Right lobe of liver (tissue), 6 donors: ENCODE measurements around the gene KRTAP6-3. TPM values are rescaled to one million over a fixed set of nuclear protein-coding genes. Genes with fewer than 3 reads are reported as not detected.

Experiments used
- ATAC-seq, 4 donors: fragments of 200-7000 bp; cut with Tn5 transposase; one replicate each; pipeline ENCODE4 v1.9.1; 2020; ENCODE audit warnings: mild to moderate bottlenecking in 4 of 4, moderate library complexity in 4 of 4
- DNase-seq, 3 donors: peaks; one replicate each; pipeline ENCODE4 v3.0.0-alpha.2; 2020
- H3K27ac ChIP-seq, 3 donors: fragments of 200-600 bp; one replicate each; pipeline ENCODE4 v1.8.0; 2022
- H3K27me3 ChIP-seq, 2 donors: fragments of 200-600 bp; one replicate each; pipeline ENCODE4 v1.8.0; 2022
- H3K36me3 ChIP-seq, 4 donors: fragments of 200-600 bp; sonication (generic) in 1 of 4; one replicate each; pipeline versions ENCODE4 v1.5.1 to v1.8.0; 2017 to 2022; ENCODE audit warnings: control low read depth in 1 of 4
- H3K4me1 ChIP-seq, 4 donors: fragments of 200-600 bp; sonication (generic) in 1 of 4; one replicate each; pipeline versions ENCODE4 v1.5.1 to v1.8.0; 2017 to 2022; ENCODE audit warnings: control low read depth in 1 of 4
- H3K4me3 ChIP-seq, 3 donors: fragments of 200-600 bp; one replicate each; pipeline ENCODE4 v1.8.0; 2022
- H3K9me3 ChIP-seq, 4 donors: fragments of 200-600 bp; sonication (generic) in 1 of 4; one replicate each; pipeline versions ENCODE4 v1.5.1 to v1.8.0; 2017 to 2022; ENCODE audit warnings: control low read depth in 1 of 4
- CTCF ChIP-seq, 4 donors: fragments of 200-600 bp in 3 of 4; fragments of 450-650 bp in 1 of 4; IDR thresholded peaks; one replicate each; pipeline versions ENCODE4 v1.5.1 to v1.8.0; 2016 to 2022; ENCODE audit warnings: antibody characterized with exemption in 4 of 4, mild to moderate bottlenecking in 2 of 4
- POLR2A ChIP-seq: fragments of 450-650 bp; IDR thresholded peaks from one replicate; pipeline ENCODE4 v1.6.1; 2017; ENCODE audit warnings: antibody characterized with exemption, mild to moderate bottlenecking
- WGBS: methylation state at CpG from one replicate; pipeline ENCODE4 v1.1.6; 2018; ENCODE audit warnings: low coverage, low lambda C conversion rate; ENCODE audit not compliant: insufficient coverage; ENCODE audit errors: missing lambda C conversion rate; 5-methylcytosine and 5-hydroxymethylcytosine counted together
- intact Hi-C, 2 donors: fragments of 100-400 bp; cut with DNase I; formaldehyde crosslinking; loops; one replicate each; pipeline versions ENCODE4 v1.11.2 to v1.14.1; 2022
- total RNA-seq, 6 experiments: library from RNA; depleted of rRNA in 2 of 6; stranded (reverse); fragments of >200 nt in 2 of 6; fragmentation: NEBNext Ultra II Directional in 3 of 6; extraction: Animal tissue kit (Norgen Biotek cat#: 25700) in 3 of 6; gene quantifications; one replicate each; pipeline versions ENCODE4 v1.1.0 to v1.2.4, GENCODE V29; 2016 to 2023
- donor health status: DM: no; HTN: yes; CAD: no.
- donor health status: DM: no; HTN: no; CAD: no.
- donor health status: DM: no; HTN: no; CAD: no.
- donor health status: DM: no; HTN: yes; CAD: no.
- donor health status: DM: no; HTN: yes; CAD: no.

Gene KRTAP6-3
- total RNA-seq, 6 experiments from 2014 or later = not detected

- TF ChIP-seq CTCF (IDR thresholded peaks at IDR 0.05) (no peak), POLR2A (no peak)
- Histone ChIP-seq H3K4me3 (no peak overlapping the region), H3K9me3 (no peaks in the 10 kb centered on the region), H3K27ac (no peak overlapping the region), H3K27me3 (no peaks in the 10 kb centered on the region), H3K36me3 (no peaks in the 10 kb centered on the region), H3K4me1 (no peaks in the 10 kb centered on the region)
- no peak for ATAC-seq
- intact Hi-C loops = no loop called here
- 33% methylated on average over 1 of the region's 1 CpG for WGBS
- no peak for DNase-seq
These were observed 12.9 kb upstream of the KRTAP6-3 start for GRCh38 chr21:30579346-30579745.

GRCh38 chr21:30580132-30580531 lies 12.1 kb upstream of the KRTAP6-3 start:
- DNase-seq (no peak), ATAC-seq (no peak)
- intact Hi-C loops = no loop called here
- Histone ChIP-seq H3K4me1 (no peaks in the 10 kb centered on the region), H3K36me3 (no peaks in the 10 kb centered on the region), H3K9me3 (no peaks in the 10 kb centered on the region), H3K27ac (no peak overlapping the region), H3K4me3 (no peak overlapping the region), H3K27me3 (no peaks in the 10 kb centered on the region)
- WGBS = 41% methylated on average over 3 of the region's 3 CpGs
- no peak for TF ChIP-seq POLR2A
- TF ChIP-seq CTCF (IDR thresholded peaks at IDR 0.05) = no peak

DNA sequence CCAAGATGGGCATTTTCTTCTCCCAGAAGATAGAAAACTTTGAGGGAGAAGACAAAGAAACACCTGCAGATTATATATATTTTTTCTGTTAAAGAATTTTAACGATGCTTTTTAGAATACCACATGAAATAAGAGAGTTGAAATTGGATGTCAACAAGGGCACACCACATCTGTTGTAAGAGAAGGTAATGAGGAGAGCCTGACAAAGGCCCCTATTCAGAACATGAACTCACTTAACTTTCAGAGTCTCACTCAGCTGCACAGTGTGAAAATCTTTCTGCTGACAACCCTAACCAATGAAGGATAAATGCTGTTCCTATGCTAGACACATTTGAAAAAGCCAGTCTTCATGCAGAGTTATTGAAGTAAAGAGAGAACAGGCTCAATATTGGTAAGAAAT lies 9.4 kb upstream of the KRTAP6-3 start:
- DNase-seq = no peak
- no peak overlapping the region for H3K4me3 ChIP-seq
- WGBS = 50% methylated on average over 1 of the region's 1 CpG
- H3K4me1 ChIP-seq = no peaks in the 10 kb centered on the region
- no peak for TF ChIP-seq CTCF (IDR thresholded peaks at IDR 0.05)
- TF ChIP-seq POLR2A = no peak
- no peaks in the 10 kb centered on the region for H3K9me3 ChIP-seq
- no peak overlapping the region for H3K27ac ChIP-seq
- no peaks in the 10 kb centered on the region for H3K27me3 ChIP-seq
- no peak for ATAC-seq
- intact Hi-C loops = no loop called here
- no peaks in the 10 kb centered on the region for H3K36me3 ChIP-seq

GRCh38 chr21:30590297-30590696 lies 1.9 kb upstream of the KRTAP6-3 start, which contains the start of gene KRTAP22-2:
TSS of gene KRTAP22-2 (minus strand) at chr21:30590397.
- ATAC-seq = no peak
- no peaks in the 10 kb centered on the region for H3K27me3 ChIP-seq
- no peak within 1 kb of the TSS for H3K4me3 ChIP-seq
- no peaks in the 10 kb centered on the region for H3K4me1 ChIP-seq
- DNase-seq = no peak
- no peaks in the 10 kb centered on the region for H3K36me3 ChIP-seq
- TF ChIP-seq CTCF (IDR thresholded peaks at IDR 0.05) (no peak), POLR2A (no peak)
- no peaks in the 10 kb centered on the region for H3K9me3 ChIP-seq
- intact Hi-C loops = no loop called here
- no peak within 1 kb of the TSS for H3K27ac ChIP-seq

DNA sequence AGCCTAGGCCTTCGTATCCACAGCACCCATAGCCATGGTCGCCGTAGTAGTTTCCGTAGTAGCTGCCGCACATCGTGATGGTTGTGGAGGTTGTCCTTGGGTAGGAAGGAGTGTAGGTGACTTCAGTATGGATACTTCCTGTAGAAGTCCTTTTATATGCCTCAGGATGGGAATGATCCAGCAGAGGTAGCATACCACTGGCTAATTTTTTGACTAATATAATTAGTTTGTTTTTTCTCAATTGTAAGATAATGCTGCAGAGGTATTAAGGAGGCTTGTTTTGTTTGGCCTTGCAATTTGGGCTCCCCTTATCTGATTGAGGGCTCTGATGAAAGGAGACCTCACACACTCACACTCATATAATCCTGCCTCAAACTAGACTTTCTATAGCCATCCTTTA lies 6.6 kb downstream of the KRTAP6-3 start, which contains the start of gene KRTAP6-2:
Gene KRTAP6-2, minus strand, starts transcription at position 101 of the 400 bp plus-strand sequence. Its CDS starts 28 bp downstream, at position 73.
- TF ChIP-seq CTCF (IDR thresholded peaks at IDR 0.05) (no peak), POLR2A (no peak)
- H3K27ac ChIP-seq = no peak within 1 kb of the TSS
- ATAC-seq (no peak), DNase-seq (no peak)
- H3K27me3 ChIP-seq = no peaks in the 10 kb centered on the region
- no CpG with 5 or more reads among the region's 6 CpGs for WGBS
- H3K36me3 ChIP-seq = no peaks in the 10 kb centered on the region
- H3K9me3 ChIP-seq = no peaks in the 10 kb centered on the region
- H3K4me3 ChIP-seq = no peak within 1 kb of the TSS
- no peaks in the 10 kb centered on the region for H3K4me1 ChIP-seq
- intact Hi-C loops = no loop called here
